ENCODE measurements around the gene RAB37. TPM values are rescaled to one million over a fixed set of nuclear protein-coding genes. Genes with fewer than 3 reads are reported as not detected.

Gene RAB37
- total RNA-seq (2021) (8.8 to 9.4 TPM (median 8.9 TPM) in 3 replicates), Bru-seq, nascent RNA (percentile 19 among the genes with signal in this experiment)
- long read RNA-seq, experiment 1, transcript RAB37-204 (9 exons, 2,617 nt): major isoform, 20 of 24 reads
- long read RNA-seq, experiment 1, partial matches to known transcripts: 0 of 24 reads
- long read RNA-seq, experiment 1, other reads (novel, unspliced or antisense): 2 of 24 reads
- long read RNA-seq, experiment 2, partial matches to known transcripts: 1 of 12 reads
- long read RNA-seq, experiment 2, other reads (novel, unspliced or antisense): 7 of 12 reads
- long read RNA-seq, experiment 3: 0 reads

GRCh38 chr17:74736513-74737298, at the start of gene RAB37:
Gene RAB37, plus strand, starts transcription at chr17:74737256. Its CDS starts 17 bp downstream, at chr17:74737273.
- no peak for TF ChIP-seq CBFB (CRISPR knock-in tag; IDR thresholded peaks at IDR 0.05; ENCODE audit: low read depth)
- peak; percentile 41; the same call in 1 of the 2 replicates for TF ChIP-seq TP53 (CRISPR knock-in tag; IDR thresholded peaks at IDR 0.05)
- no peak for TF ChIP-seq ZNF263 (CRISPR knock-in tag; IDR thresholded peaks at IDR 0.05; ENCODE audit: low read depth)
- TF ChIP-seq FOXP1 (CRISPR knock-in tag; IDR thresholded peaks at IDR 0.05; ENCODE audit: borderline replicate concordance): no peak
- peak; percentile 32; the same call in 1 of the 2 replicates for TF ChIP-seq MAX (CRISPR knock-in tag; IDR thresholded peaks at IDR 0.05)
- peak; percentile 86 for TF ChIP-seq HMGXB4 (CRISPR knock-in tag; IDR thresholded peaks at IDR 0.05)
- TF ChIP-seq GABPB1 (CRISPR knock-in tag; IDR thresholded peaks at IDR 0.05): peak; percentile 78
- TF ChIP-seq ZNF423 (CRISPR knock-in tag; IDR thresholded peaks at IDR 0.05): peak; percentile 84
- TF ChIP-seq SP1 (CRISPR knock-in tag; conservative IDR thresholded peaks at IDR 0.05): peak; percentile 44; the same call in 1 of the 2 replicates
- peak; percentile 72; the same call in 1 of the 2 replicates for TF ChIP-seq ARID4B (CRISPR knock-in tag; IDR thresholded peaks at IDR 0.05; ENCODE audit: borderline replicate concordance)
- no peak for TF ChIP-seq ATF1 (CRISPR knock-in tag; IDR thresholded peaks at IDR 0.05)
- no peak for TF ChIP-seq AR (CRISPR knock-in tag; IDR thresholded peaks at IDR 0.05)
- no peak for TF ChIP-seq NFATC4 (CRISPR knock-in tag; IDR thresholded peaks at IDR 0.05)
- TF ChIP-seq TEAD4 (CRISPR knock-in tag; IDR thresholded peaks at IDR 0.05): 0 out of 2 replicates have a peak, but pooled peaks have one; percentile 22
- no peak for TF ChIP-seq ZNF425 (CRISPR knock-in tag; conservative IDR thresholded peaks at IDR 0.05)
- TF ChIP-seq TEAD1 (CRISPR knock-in tag; IDR thresholded peaks at IDR 0.05): peak; percentile 30; the same call in 1 of the 2 replicates
- TF ChIP-seq SMAD3 (CRISPR knock-in tag; IDR thresholded peaks at IDR 0.05; ENCODE audit: borderline replicate concordance): no peak
- no peak for TF ChIP-seq MYBL2 (CRISPR knock-in tag; IDR thresholded peaks at IDR 0.05)
- TF ChIP-seq FOXK1 (CRISPR knock-in tag; IDR thresholded peaks at IDR 0.05): 0 out of 2 replicates have a peak, but pooled peaks have one; percentile 20
- TF ChIP-seq PREB (CRISPR knock-in tag; IDR thresholded peaks at IDR 0.05; ENCODE audit: borderline replicate concordance): no peak
- Mint-ChIP-seq H3K4me1 (peaks cover 27% of the 10 kb centered on the region), H3K27ac (peak within 1 kb of the TSS; percentile 22; the same call in 1 of the 2 replicates), H3K9me3 (no peaks in the 10 kb centered on the region), H3K27me3 (ENCODE audit: low read depth) (peaks cover 18% of the 10 kb centered on the region), H3K4me3 (peak within 1 kb of the TSS; percentile 81), H3K36me3 (no peaks in the 10 kb centered on the region)
- DNase-seq (ENCODE audit: low spot score) (peak; percentile 70), ATAC-seq (peak; percentile 58)
- ChIA-PET POLR2A (interaction anchor here (0.6 to 3.2 kb wide), 10 partner anchors 8 to 282 kb away, joined by 3 to 13 read pairs (median 4); partner anchors contain the start of gene NAT9), CTCF (interaction anchor here (0.5 to 5.2 kb wide), 67 partner anchors 7 to 379 kb away, joined by 3 to 296 read pairs (median 5); partner anchors contain the start of genes CD300A, CD300H, FDXR and GRIN2C)

Data from WTC11 (cell line).